HepG2 (cell line): ENCODE measurements around the gene VPS18. TPM values are rescaled to one million over a fixed set of nuclear protein-coding genes. Genes with fewer than 3 reads are reported as not detected.

Experiments used
- ATAC-seq: fragments of 200-7000 bp; cut with Tn5 transposase; 3 replicates; pipeline ENCODE4 v1.9.1; 2020; ENCODE audit warnings: mild to moderate bottlenecking, moderate library complexity
- BruUV-seq: library from RNA; stranded (reverse); fragments of 400-500 nt; replicated peaks from 2 replicates; lab custom pipeline; 2021; lab: Mats Ljungman, UMichigan
- CTCF ChIA-PET: fragments of 300-600 bp; formaldehyde crosslinking; extraction: SDS; loops from one replicate; lab custom pipeline; 2021; ENCODE audit warnings: low total read pairs, inconsistent platforms, low intra/inter-chr PET ratio; lab: Yijun Ruan, JAX
- POLR2A ChIA-PET: fragments of 350-600 bp; sonication (Branson Sonifier 250); formaldehyde crosslinking; loops from one replicate; lab custom pipeline; 2020; ENCODE audit warnings: antibody characterized with exemption, inconsistent platforms; lab: Yijun Ruan, JAX
- DNase-seq: peaks from one replicate; pipeline ENCODE4 v3.0.0-alpha.2; 2015; ENCODE audit warnings: low spot score
- FAIRE-seq: peaks from 3 replicates; lab custom pipeline; 2011; peaks lifted over from hg19 to GRCh38; lab: Jason Lieb, UNC
- H2AFZ ChIP-seq: one replicate; pipeline ENCODE4 v1.6.1; 2011; ENCODE audit warnings: low read length, inconsistent platforms
- H3K27ac ChIP-seq: fragments of 300-600 bp; 3 replicates; pipeline ENCODE4 v1.8.0; 2011; ENCODE audit warnings: mixed run types, mild to moderate bottlenecking, mixed read lengths, low read length, inconsistent platforms; ENCODE audit not compliant: insufficient read depth; ENCODE audit errors: extremely low read length
- H3K27me3 ChIP-seq, 2 experiments: fragments of 200-600 bp in 1 of 2; 2 replicates in 1 of 2; 3 replicates in 1 of 2; pipeline versions ENCODE4 v1.6.0 to v1.8.0; 2011; ENCODE audit warnings: low read length in 2 of 2, mild to moderate bottlenecking in 2 of 2, moderate library complexity in 2 of 2, inconsistent platforms in 1 of 2; ENCODE audit not compliant: insufficient read depth in 2 of 2, control insufficient read depth in 1 of 2
- H3K36me3 ChIP-seq, 2 experiments: fragments of 200-600 bp in 1 of 2; replicated peaks in 1 of 2; 2 replicates in 1 of 2; 3 replicates in 1 of 2; pipeline versions ENCODE4 v1.5.1 to v1.8.0; 2011; ENCODE audit warnings: low read length in 2 of 2, inconsistent platforms in 1 of 2; ENCODE audit not compliant: insufficient read depth in 2 of 2, control insufficient read depth in 1 of 2
- H3K4me1 ChIP-seq: 2 replicates; pipeline ENCODE4 v1.5.1; 2012; ENCODE audit warnings: low read length, inconsistent platforms; ENCODE audit not compliant: insufficient read depth
- H3K4me2 ChIP-seq: 2 replicates; pipeline ENCODE4 v1.6.0; 2011; ENCODE audit warnings: low read depth, low read length, inconsistent platforms
- H3K4me3 ChIP-seq, 3 experiments: fragments of 200-600 bp in 1 of 3; sonication (generic), shearing (Covaris generic) in 1 of 3; replicated peaks in 1 of 3; 2 replicates each; pipeline ENCODE4 v1.5.1; 2011 to 2016; ENCODE audit warnings: low read length in 3 of 3, inconsistent platforms in 2 of 3, low read depth in 2 of 3, mild to moderate bottlenecking in 2 of 3, control low read depth in 1 of 3, mixed read lengths in 1 of 3; ENCODE audit not compliant: insufficient read depth in 1 of 3
- H3K79me2 ChIP-seq: one replicate; pipeline ENCODE4 v1.6.1; 2011; ENCODE audit warnings: low read length, inconsistent platforms; ENCODE audit not compliant: insufficient read depth
- H3K9ac ChIP-seq: 2 replicates; pipeline ENCODE4 v1.6.0; 2011; ENCODE audit warnings: mild to moderate bottlenecking, low read depth, low read length, inconsistent platforms; ENCODE audit not compliant: insufficient read depth
- H3K9me3 ChIP-seq: 2 replicates; pipeline ENCODE4 v1.5.1; 2012; ENCODE audit warnings: mild to moderate bottlenecking, low read length
- H4K20me1 ChIP-seq: 2 replicates; pipeline ENCODE4 v1.6.0; 2011; ENCODE audit warnings: inconsistent platforms, mild to moderate bottlenecking, low read length, moderate library complexity; ENCODE audit not compliant: insufficient read depth
- AGO2 ChIP-seq: fragments of 200-400 bp; formaldehyde crosslinking; optimal IDR thresholded peaks from 2 replicates; pipeline ENCODE3; 2017; ENCODE audit warnings: mild to moderate bottlenecking, low read depth, low read length, moderate library complexity
- FOSL1 ChIP-seq: sonication (generic); formaldehyde crosslinking; IDR thresholded peaks from 2 replicates; pipeline ENCODE4 v1.9.0; 2021; ENCODE audit warnings: missing genetic modification reagents, borderline replicate concordance
- MAFF ChIP-seq: IDR thresholded peaks from 2 replicates; pipeline ENCODE4 v1.6.1; 2011; ENCODE audit warnings: low read depth, low read length, improper control_type of control experiment
- MBD4 ChIP-seq: IDR thresholded peaks from 2 replicates; pipeline ENCODE4 v1.6.1; 2012; ENCODE audit warnings: low read length, inconsistent platforms, borderline replicate concordance
- MLLT10 ChIP-seq: sonication (generic); formaldehyde crosslinking; IDR thresholded peaks from 2 replicates; pipeline ENCODE4 v1.4.0; 2020; ENCODE audit warnings: missing genetic modification reagents
- POGZ ChIP-seq: sonication (generic); formaldehyde crosslinking; IDR thresholded peaks from 2 replicates; pipeline ENCODE4 v1.4.0; 2020; ENCODE audit warnings: mild to moderate bottlenecking, missing genetic modification reagents
- RBFOX2 ChIP-seq: fragments of 200-400 bp; formaldehyde crosslinking; IDR thresholded peaks from 2 replicates; pipeline ENCODE4 v1.6.1; 2017; ENCODE audit warnings: low read depth, mild to moderate bottlenecking, low read length
- TFAP4 ChIP-seq: sonication (generic); IDR thresholded peaks from 2 replicates; pipeline ENCODE4 v1.6.1; 2016; ENCODE audit warnings: low read depth, borderline replicate concordance
- ZC3H13 ChIP-seq: sonication (generic); formaldehyde crosslinking; IDR thresholded peaks from 2 replicates; pipeline ENCODE4 v1.8.1; 2023; ENCODE audit warnings: mild to moderate bottlenecking, missing genetic modification reagents, moderate library complexity
- ZFP37 ChIP-seq: sonication (generic); formaldehyde crosslinking; IDR thresholded peaks from 2 replicates; pipeline ENCODE4 v1.4.0; 2020; ENCODE audit warnings: missing genetic modification reagents, borderline replicate concordance
- ZKSCAN8 ChIP-seq: IDR thresholded peaks from 2 replicates; pipeline ENCODE4 v1.6.1; 2016; ENCODE audit warnings: borderline replicate concordance, missing genetic modification reagents, missing compliant biosample characterization
- ZMYM3 ChIP-seq: sonication (generic); formaldehyde crosslinking; IDR thresholded peaks from 2 replicates; pipeline ENCODE4 v1.5.1; 2020; ENCODE audit warnings: mild to moderate bottlenecking, missing genetic modification reagents
- ZMYM4 ChIP-seq: sonication (generic); formaldehyde crosslinking; IDR thresholded peaks from 2 replicates; pipeline ENCODE4 v1.8.1; 2023; ENCODE audit warnings: mild to moderate bottlenecking, missing genetic modification reagents
- ZNF768 ChIP-seq: sonication (generic); formaldehyde crosslinking; IDR thresholded peaks from 2 replicates; pipeline ENCODE4 v1.4.0; 2020; ENCODE audit warnings: missing genetic modification reagents
- ZNF780A ChIP-seq: sonication (generic); formaldehyde crosslinking; IDR thresholded peaks from 2 replicates; pipeline ENCODE4 v1.8.0; 2022; ENCODE audit warnings: mild to moderate bottlenecking, missing genetic modification reagents, moderate library complexity
- WGBS: methylation state at CpG from one replicate; pipeline ENCODE4 v1.1.6; 2017; ENCODE audit warnings: low lambda C conversion rate; 5-methylcytosine and 5-hydroxymethylcytosine counted together
- in situ Hi-C: cut with HindIII; loops from 2 replicates; pipeline ENCODE4 v1.10.0; 2017; ENCODE audit warnings: low pct_unique_long_range_greater_than_20kb; ENCODE audit not compliant: extremely low pct_ligation_motif_present
- intact Hi-C: fragments of 100-400 bp; cut with micrococcal nuclease; formaldehyde crosslinking; loops from one replicate; pipeline ENCODE4 v1.10.0; 2022; ENCODE audit not compliant: unreplicated experiment
- polyA plus RNA-seq, 8 experiments: library from polyadenylated mRNA; depleted of rRNA in 3 of 8; stranded (reverse) in 7 of 8; unstranded in 1 of 8; fragments of >200 nt; fragmentation: Illumina TruSeq in 4 of 8; extraction: Trizol in 4 of 8; gene quantifications; 2 replicates each; pipeline versions ENCODE4 v1.2.1 to v1.2.3, GENCODE V29; 2011 to 2016; ENCODE audit warnings: low read depth in 4 of 8, missing spikeins in 1 of 8, mixed read lengths in 1 of 8; ENCODE audit not compliant: insufficient read depth in 1 of 8
- total RNA-seq, 5 experiments: library from RNA; depleted of rRNA; stranded (reverse); fragments of >200 nt; fragmentation: Illumina TruSeq; extraction: Trizol; gene quantifications; 2 replicates each; pipeline ENCODE4 v1.2.3, GENCODE V29; 2016; ENCODE audit warnings: low read depth in 1 of 5

VPS18 gene
- total and polyA plus RNA-seq, 2 of the 13 experiments (the other 11 are each of a cell fraction or from before 2014, with no cell fraction given): 5.8 to 17.0 TPM

- no peaks in the 10 kb centered on the region for H3K27me3 ChIP-seq
- DNase-seq (no peak), ATAC-seq (no peak), FAIRE-seq (no peak)
- ChIA-PET CTCF (no interaction called here), POLR2A (no interaction called here)
- 98% methylated on average over 15 of the region's 36 CpGs for WGBS
- no peak overlapping the region for H3K4me2 ChIP-seq
- no peak overlapping the region for H3K9ac ChIP-seq
- no peaks in the 10 kb centered on the region for H4K20me1 ChIP-seq
- intact Hi-C loops: no loop called here
- no TSS peak for BruUV-seq
- peaks cover 6% of the 10 kb centered on the region for H3K79me2 ChIP-seq
- no peak overlapping the region for H3K27ac ChIP-seq
- no peak overlapping the region for H3K4me3 ChIP-seq
- peaks cover 9% of the 10 kb centered on the region for H3K4me1 ChIP-seq
- TF ChIP-seq AGO2 (peak; percentile 21), TFAP4 (no peak), RBFOX2 (0 out of 2 replicates have a peak, but pooled peaks have one; percentile 33), ZC3H13 (0 out of 2 replicates have a peak, but pooled peaks have one; percentile 36)
- no peak overlapping the region for H2AFZ ChIP-seq
- in situ Hi-C loops: loop anchor here (5.0 kb wide), 1 partner anchor 282 kb away; no protein-coding TSS in a partner anchor
- H3K36me3 ChIP-seq: peaks cover 26 to 55% of the 10 kb centered on the region in 2 experiments
- no peaks in the 10 kb centered on the region for H3K9me3 ChIP-seq
Measured at GRCh38 chr15:40900256-40901052, 6.2 kb downstream of the VPS18 start.

GRCh38 chr15:40901053-40901443 is 6.8 kb downstream of the VPS18 start:
- Histone ChIP-seq H3K27ac (no peak overlapping the region), H3K79me2 (peaks cover under 1% of the 10 kb centered on the region), H2AFZ (no peak overlapping the region), H3K9ac (no peak overlapping the region), H3K36me3 (peaks cover 24 to 51% of the 10 kb centered on the region in 2 experiments), H3K9me3 (no peaks in the 10 kb centered on the region), H3K4me2 (no peak overlapping the region), H4K20me1 (no peaks in the 10 kb centered on the region), H3K4me1 (peaks cover 9% of the 10 kb centered on the region), H3K4me3 (no peak overlapping the region), H3K27me3 (no peaks in the 10 kb centered on the region)
- ChIA-PET POLR2A (no interaction called here), CTCF (no interaction called here)
- no TSS peak for BruUV-seq
- TF ChIP-seq POGZ (CRISPR knock-in tag) (no peak), ZFP37 (no peak), ZKSCAN8 (no peak), ZMYM4 (CRISPR knock-in tag) (no peak), MBD4 (no peak), MAFF (no peak), ZNF768 (CRISPR knock-in tag) (peak; percentile 93), ZNF780A (CRISPR knock-in tag) (no peak), MLLT10 (CRISPR knock-in tag) (no peak), ZMYM3 (peak; percentile 36; the same call in 1 of the 2 replicates), FOSL1 (CRISPR knock-in tag) (no peak)
- no peak for DNase-seq
- no peak for FAIRE-seq
- in situ Hi-C loops: loop anchor here (5.0 kb wide), 1 partner anchor 281 kb away; no protein-coding TSS in a partner anchor
- intact Hi-C loops: no loop called here
- no peak for ATAC-seq
- 78% methylated on average over 5 of the region's 5 CpGs for WGBS
